AG04450 (cell line): Measurements from ENCODE around the gene GAS6. TPM values are rescaled to one million over a fixed set of nuclear protein-coding genes. Genes with fewer than 3 reads are reported as not detected.

Source experiments
- CTCF ChIA-PET: fragments of 300-600, 350-600 bp; formaldehyde crosslinking; extraction: SDS; loops from one replicate; lab custom pipeline; 2022; ENCODE audit warnings: antibody characterized with exemption, inconsistent platforms; lab: Charles Lee
- POLR2A ChIA-PET: fragments of 350-600 bp; formaldehyde crosslinking; extraction: SDS; loops from one replicate; lab custom pipeline; 2021; ENCODE audit warnings: antibody characterized with exemption, inconsistent platforms; lab: Yijun Ruan, JAX
- DNase-seq: peaks from one replicate; pipeline ENCODE4 v3.0.0-alpha.2; 2011; ENCODE audit warnings: low read depth, low spot score
- H3K27ac ChIP-seq: one replicate; pipeline ENCODE4 v1.5.1; 2012; ENCODE audit warnings: low read depth, low read length, control low read depth
- H3K27me3 ChIP-seq: one replicate; pipeline ENCODE4 v1.6.0; 2012; ENCODE audit warnings: low read length; ENCODE audit not compliant: control insufficient read depth, insufficient read depth
- H3K4me3 ChIP-seq: 2 replicates; pipeline ENCODE4 v1.5.1; 2011; ENCODE audit warnings: mild to moderate bottlenecking, low read depth, low read length, control low read depth
- H3K9me3 ChIP-seq: 2 replicates; pipeline ENCODE4 v1.5.1; 2012; ENCODE audit warnings: low read length; ENCODE audit not compliant: control insufficient read depth, insufficient read depth
- CTCF ChIP-seq: IDR thresholded peaks from 2 replicates; pipeline ENCODE4 v1.5.1; 2011; ENCODE audit warnings: low read depth, low read length, control low read depth, inconsistent platforms
- polyA plus RNA-seq: library from polyadenylated mRNA; depleted of rRNA; stranded (reverse); fragments of >200 nt; gene quantifications from 2 replicates; pipeline ENCODE4 v1.2.3, GENCODE V29; 2011

The GAS6 gene
- polyA plus RNA-seq, 1 experiment: 356 TPM

- DNase-seq: no peak
- H3K27ac ChIP-seq: no peak overlapping the region
- H3K9me3 ChIP-seq: peaks cover 17% of the 10 kb centered on the region
- no peaks in the 10 kb centered on the region for H3K27me3 ChIP-seq
- no peak overlapping the region for H3K4me3 ChIP-seq
- CTCF ChIA-PET: no interaction called here
- TF ChIP-seq CTCF: no peak
- POLR2A ChIA-PET: no interaction called here
These were observed 17.1 kb upstream of the GAS6 start for GRCh38 chr13:113880651-113881611.

GRCh38 chr13:113879494-113880360 is 15.9 kb upstream of the GAS6 start:
- ChIA-PET POLR2A (no interaction called here), CTCF (no interaction called here)
- Histone ChIP-seq H3K4me3 (no peak overlapping the region), H3K9me3 (peaks cover 20% of the 10 kb centered on the region), H3K27ac (no peak overlapping the region), H3K27me3 (no peaks in the 10 kb centered on the region)
- DNase-seq: no peak
- no peak for TF ChIP-seq CTCF

GRCh38 chr13:113879017-113879416 is 15.1 kb upstream of the GAS6 start:
- Histone ChIP-seq H3K9me3 (peaks cover 20% of the 10 kb centered on the region), H3K4me3 (no peak overlapping the region), H3K27me3 (no peaks in the 10 kb centered on the region), H3K27ac (no peak overlapping the region)
- TF ChIP-seq CTCF: no peak
- POLR2A ChIA-PET: no interaction called here
- no peak for DNase-seq
- CTCF ChIA-PET: no interaction called here

GRCh38 chr13:113877149-113877990 is 13.5 kb upstream of the GAS6 start:
- H3K9me3 ChIP-seq: peaks cover 5% of the 10 kb centered on the region
- no peak overlapping the region for H3K27ac ChIP-seq
- no peaks in the 10 kb centered on the region for H3K27me3 ChIP-seq
- POLR2A ChIA-PET: no interaction called here
- CTCF ChIA-PET: no interaction called here
- H3K4me3 ChIP-seq: no peak overlapping the region
- DNase-seq: no peak
- no peak for TF ChIP-seq CTCF
